Transverse colon (tissue), 4 donors: ENCODE results near the gene CACNA1C. TPM values are rescaled to one million over a fixed set of nuclear protein-coding genes. Genes with fewer than 3 reads are reported as not detected.

ENCODE experiments used
- DNase-seq: peaks from one replicate; pipeline ENCODE4 v3.0.0-alpha.2; 2019
- H3K27ac ChIP-seq, 4 donors: fragments of 200-600 bp; sonication (generic); 2 replicates each; pipeline ENCODE4 v1.5.1; 2016 to 2018; ENCODE audit warnings: inconsistent platforms in 4 of 4
- H3K27me3 ChIP-seq: fragments of 200-600 bp; sonication (generic); 2 replicates; pipeline ENCODE4 v1.5.1; 2017; ENCODE audit warnings: inconsistent platforms
- H3K36me3 ChIP-seq, 4 donors: fragments of 200-600 bp; sonication (generic); 2 replicates each; pipeline ENCODE4 v1.5.1; 2017 to 2019; ENCODE audit warnings: inconsistent platforms in 4 of 4
- H3K4me1 ChIP-seq, 4 donors: fragments of 200-600 bp; sonication (generic); 2 replicates each; pipeline ENCODE4 v1.5.1; 2017 to 2020; ENCODE audit warnings: inconsistent platforms in 4 of 4
- H3K4me3 ChIP-seq, 4 donors: fragments of 200-600 bp; sonication (generic); 1 replicate in 1 of 4; 2 replicates in 3 of 4; pipeline versions ENCODE4 v1.5.1 to v1.6.1; 2017 to 2019; ENCODE audit warnings: inconsistent platforms in 4 of 4
- H3K9me3 ChIP-seq, 2 donors: fragments of 200-600 bp; sonication (generic); 2 replicates each; pipeline ENCODE4 v1.5.1; 2017 to 2019; ENCODE audit warnings: inconsistent platforms in 2 of 2
- EP300 ChIP-seq: sonication (generic); formaldehyde crosslinking; IDR thresholded peaks from one replicate; pipeline ENCODE4 v1.6.1; 2017; ENCODE audit warnings: antibody characterized with exemption, low read depth
- POLR2A ChIP-seq: fragments of 450-650 bp; IDR thresholded peaks from one replicate; pipeline ENCODE4 v1.6.1; 2016; ENCODE audit warnings: antibody characterized with exemption, mild to moderate bottlenecking, moderate library complexity
- POLR2AphosphoS5 ChIP-seq, 3 donors: sonication (generic); formaldehyde crosslinking; IDR thresholded peaks; one replicate each; pipeline ENCODE4 v1.6.1; 2016; ENCODE audit warnings: antibody characterized with exemption in 3 of 3
- WGBS, 2 donors: methylation state at CpG; one replicate each; pipeline ENCODE4 v1.1.5; 2018; ENCODE audit warnings: low coverage in 1 of 2; 5-methylcytosine and 5-hydroxymethylcytosine counted together
- in situ Hi-C, 4 donors: fragments of 200-750 bp; cut with MboI; loops; one replicate each; pipeline versions ENCODE4 v1.15.0 to v1.15.1; 2017; ENCODE audit warnings: low sequenced_read_pairs in 3 of 4, low pct_ligation_motif_present in 1 of 4, low pct_unique_long_range_greater_than_20kb in 1 of 4
- intact Hi-C: fragments of 100-400 bp; cut with DNase I; formaldehyde crosslinking; loops from one replicate; pipeline ENCODE4 v1.15.1; 2023; ENCODE audit warnings: low total_unique reads
- total RNA-seq, 4 donors: library from RNA; depleted of rRNA; stranded (reverse); fragments of >200 nt; gene quantifications; one replicate each; pipeline ENCODE4 v1.1.0, GENCODE V29; 2016
- TF ChIP-seq, protein P1 (sequence below), 5 experiments: fragments of 200-600 bp in 3 of 5; fragments of 450-650 bp in 2 of 5; sonication (generic) in 3 of 5; IDR thresholded peaks; 1 replicate in 2 of 5; 2 replicates in 3 of 5; pipeline ENCODE4 v1.5.1; 2016 to 2017; ENCODE audit warnings: antibody characterized with exemption in 5 of 5, inconsistent platforms in 3 of 5, mild to moderate bottlenecking in 2 of 5, moderate library complexity in 1 of 5

The CACNA1C gene
- total RNA-seq, 4 donors from 2014 or later, result 18.8 to 35.2 (median 24.8) TPM

DNA sequence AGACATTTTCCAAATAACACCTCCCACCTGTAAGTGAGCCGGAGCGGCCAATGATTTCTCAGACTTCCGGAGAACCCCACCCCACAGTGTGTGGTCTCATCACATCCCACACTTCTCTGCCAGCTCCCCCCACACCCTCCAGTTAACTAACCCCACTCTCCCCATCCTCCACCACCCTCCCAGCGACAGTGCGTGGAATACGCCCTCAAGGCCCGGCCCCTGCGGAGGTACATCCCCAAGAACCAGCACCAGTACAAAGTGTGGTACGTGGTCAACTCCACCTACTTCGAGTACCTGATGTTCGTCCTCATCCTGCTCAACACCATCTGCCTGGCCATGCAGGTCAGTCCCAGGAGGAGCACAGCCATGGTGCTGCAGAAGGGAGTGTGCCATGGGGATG is 557.6 kb downstream of the CACNA1C start:
- WGBS, 2 donors, result 94 to 100% methylated on average over 3 to 11 of the region's 11 CpGs
- no peaks in the 10 kb centered on the region for H3K36me3 ChIP-seq

DNA sequence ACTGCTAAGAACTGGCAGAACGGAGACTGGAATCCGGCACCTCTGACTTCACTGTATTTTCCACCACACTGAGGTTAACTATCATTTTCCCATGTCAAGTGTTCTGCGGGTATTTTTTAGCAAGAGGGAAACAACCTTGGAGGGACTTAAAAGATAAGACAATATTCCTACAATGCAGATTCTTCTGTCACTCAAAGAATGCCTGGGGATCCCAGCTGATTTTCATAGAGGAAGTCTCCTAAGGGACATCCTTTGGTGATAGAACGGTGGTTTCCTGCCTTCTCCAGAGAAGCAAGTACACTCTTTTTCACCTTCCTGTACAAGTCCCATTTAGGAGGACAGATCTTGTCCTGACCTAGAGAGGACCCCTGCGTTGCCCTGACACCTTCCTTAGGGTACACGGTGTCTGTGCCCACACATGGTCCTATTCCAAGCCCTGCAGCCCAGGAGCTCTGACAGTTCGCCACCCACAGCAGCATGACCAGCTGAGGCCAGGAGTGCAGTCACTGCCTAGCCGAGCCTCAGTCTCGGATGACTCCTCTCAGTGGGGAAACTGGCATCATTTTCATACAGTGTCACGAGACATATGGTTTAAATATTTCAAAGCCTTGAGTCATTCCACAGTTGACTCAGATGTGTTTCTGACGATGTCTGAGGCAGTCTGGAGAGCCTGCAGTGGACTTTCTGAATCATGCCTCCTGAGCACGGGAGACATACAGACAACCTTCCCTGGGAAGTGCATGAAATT is 560.7 kb downstream of the CACNA1C start:
- intact Hi-C loops, result no loop called here
- H3K9me3 ChIP-seq, result no peaks in the 10 kb centered on the region
- WGBS, 2 donors, result 50 to 52% methylated on average over 4 to 12 of the region's 12 CpGs
- no peak overlapping the region for H3K4me3 ChIP-seq
- no peaks in the 10 kb centered on the region for H3K27me3 ChIP-seq
- TF ChIP-seq POLR2AphosphoS5 (IDR thresholded peaks at IDR 0.05) (no peak), EP300 (no peak), POLR2A (no peak)
- TF ChIP-seq, protein P1, sequence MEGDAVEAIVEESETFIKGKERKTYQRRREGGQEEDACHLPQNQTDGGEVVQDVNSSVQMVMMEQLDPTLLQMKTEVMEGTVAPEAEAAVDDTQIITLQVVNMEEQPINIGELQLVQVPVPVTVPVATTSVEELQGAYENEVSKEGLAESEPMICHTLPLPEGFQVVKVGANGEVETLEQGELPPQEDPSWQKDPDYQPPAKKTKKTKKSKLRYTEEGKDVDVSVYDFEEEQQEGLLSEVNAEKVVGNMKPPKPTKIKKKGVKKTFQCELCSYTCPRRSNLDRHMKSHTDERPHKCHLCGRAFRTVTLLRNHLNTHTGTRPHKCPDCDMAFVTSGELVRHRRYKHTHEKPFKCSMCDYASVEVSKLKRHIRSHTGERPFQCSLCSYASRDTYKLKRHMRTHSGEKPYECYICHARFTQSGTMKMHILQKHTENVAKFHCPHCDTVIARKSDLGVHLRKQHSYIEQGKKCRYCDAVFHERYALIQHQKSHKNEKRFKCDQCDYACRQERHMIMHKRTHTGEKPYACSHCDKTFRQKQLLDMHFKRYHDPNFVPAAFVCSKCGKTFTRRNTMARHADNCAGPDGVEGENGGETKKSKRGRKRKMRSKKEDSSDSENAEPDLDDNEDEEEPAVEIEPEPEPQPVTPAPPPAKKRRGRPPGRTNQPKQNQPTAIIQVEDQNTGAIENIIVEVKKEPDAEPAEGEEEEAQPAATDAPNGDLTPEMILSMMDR (IDR thresholded peaks at IDR 0.05), result no peak
- H3K4me1 ChIP-seq, result no peaks in the 10 kb centered on the region
- no peaks in the 10 kb centered on the region for H3K36me3 ChIP-seq
- peak overlapping the region in 2 of 4 donors; percentile 18 to 26 for H3K27ac ChIP-seq
- in situ Hi-C loops, result no loop called here
- DNase-seq, result no peak

More for the DNA sequence above, 557.6 kb downstream of the CACNA1C start:
- no peaks in the 10 kb centered on the region for H3K9me3 ChIP-seq
- in situ Hi-C loops (no loop called here), intact Hi-C loops (no loop called here)
- TF ChIP-seq, protein P1 (IDR thresholded peaks at IDR 0.05), result no peak
- no peak for TF ChIP-seq EP300
- TF ChIP-seq POLR2AphosphoS5 (IDR thresholded peaks at IDR 0.05), result no peak
- no peak for TF ChIP-seq POLR2A
- no peak overlapping the region for H3K27ac ChIP-seq
- no peaks in the 10 kb centered on the region for H3K4me1 ChIP-seq
- no peaks in the 10 kb centered on the region for H3K27me3 ChIP-seq
- DNase-seq, result no peak
- no peak overlapping the region for H3K4me3 ChIP-seq

DNA sequence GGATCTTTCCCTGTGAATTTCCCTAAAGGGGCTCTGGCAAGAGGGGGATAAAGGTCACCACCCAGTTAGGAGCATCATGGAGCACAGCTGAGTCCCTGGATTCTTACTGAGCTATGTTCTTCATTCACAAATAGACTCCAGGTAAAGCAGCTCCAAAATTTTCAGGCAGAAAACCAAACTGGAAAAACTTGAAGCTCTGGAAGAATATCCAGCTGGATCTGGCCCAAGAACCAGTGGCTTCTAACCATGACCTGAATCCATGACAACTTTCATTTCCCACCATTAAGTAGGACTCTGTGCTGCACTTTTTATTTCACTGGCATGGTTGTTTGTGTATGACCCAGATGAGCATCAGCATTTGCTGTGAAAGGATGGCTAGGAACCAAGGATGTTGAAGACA is 561.6 kb downstream of the CACNA1C start:
- Histone ChIP-seq H3K36me3 (no peaks in the 10 kb centered on the region), H3K4me1 (no peaks in the 10 kb centered on the region), H3K27me3 (no peaks in the 10 kb centered on the region), H3K9me3 (no peaks in the 10 kb centered on the region), H3K27ac (peak overlapping the region in 1 of 4 donors; percentile 18), H3K4me3 (no peak overlapping the region)
- in situ Hi-C loops (no loop called here), intact Hi-C loops (no loop called here)
- TF ChIP-seq POLR2A (no peak), EP300 (no peak), POLR2AphosphoS5 (IDR thresholded peaks at IDR 0.05) (no peak)
- TF ChIP-seq, protein P1 (IDR thresholded peaks at IDR 0.05), result no peak
- DNase-seq, result no peak

DNA sequence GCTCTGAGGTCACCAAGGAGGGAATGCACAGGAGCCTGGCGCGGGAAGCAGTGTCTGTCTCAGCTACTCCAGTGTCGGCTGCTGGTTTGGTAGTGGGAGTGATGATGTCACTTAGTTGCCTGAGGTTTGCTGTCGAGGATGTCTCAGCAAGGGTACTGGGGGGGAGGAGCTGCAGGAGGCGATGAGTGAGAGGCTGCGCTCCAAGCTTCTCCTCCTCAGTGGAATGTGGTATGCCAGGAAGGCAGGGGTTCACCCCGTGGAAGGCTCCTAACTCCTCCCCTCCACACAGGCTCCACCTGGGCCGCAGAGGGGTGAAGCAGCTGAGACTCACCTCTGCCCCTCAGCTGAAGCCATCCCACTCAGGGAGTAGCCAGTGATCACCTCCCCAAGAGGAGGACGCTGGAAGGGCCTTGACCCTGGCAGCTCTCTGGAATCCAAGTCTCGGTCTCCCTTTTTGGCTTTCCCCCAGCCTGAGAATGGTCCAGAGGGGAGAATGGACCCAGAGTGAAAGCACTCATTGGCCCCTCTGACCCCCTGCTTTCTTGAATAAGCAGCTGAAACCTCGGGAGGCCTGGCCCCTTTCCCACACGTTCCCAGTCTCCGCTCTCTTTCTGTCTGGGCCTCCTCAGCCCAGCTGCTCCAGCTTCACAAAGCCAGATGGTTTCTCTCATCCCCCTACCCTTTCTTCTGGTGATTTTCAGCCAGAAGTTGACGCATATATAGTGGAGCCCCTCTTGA is 563.0 kb downstream of the CACNA1C start:
- in situ Hi-C loops, result no loop called here
- intact Hi-C loops, result no loop called here
- Histone ChIP-seq H3K9me3 (no peaks in the 10 kb centered on the region), H3K4me1 (no peaks in the 10 kb centered on the region), H3K27ac (peak overlapping the region in 1 of 4 donors; percentile 2), H3K27me3 (no peaks in the 10 kb centered on the region), H3K36me3 (no peaks in the 10 kb centered on the region), H3K4me3 (no peak overlapping the region)
- no peak for DNase-seq
- no peak for TF ChIP-seq POLR2AphosphoS5 (IDR thresholded peaks at IDR 0.05)
- TF ChIP-seq POLR2A, result no peak
- TF ChIP-seq EP300, result no peak
- TF ChIP-seq, protein P1 (IDR thresholded peaks at IDR 0.05), result no peak
- WGBS, 2 donors, result 76% methylated on average over 14 of the region's 14 CpGs; no CpG with 5 or more reads in 1 of the 2 donors
